GM12878 (cell line): Measurements from ENCODE around the gene VIT. TPM values are rescaled to one million over a fixed set of nuclear protein-coding genes. Genes with fewer than 3 reads are reported as not detected.

Experiments used
- ATAC-seq: fragments of 200-7000 bp; cut with Tn5 transposase; 3 replicates; pipeline ENCODE4 v1.9.1; 2020; ENCODE audit warnings: mild to moderate bottlenecking, moderate library complexity
- BruUV-seq: library from RNA; stranded (reverse); fragments of 400-500 nt; replicated peaks from 2 replicates; lab custom pipeline; 2021; lab: Mats Ljungman, UMichigan
- CTCF ChIA-PET: fragments of 300-600 bp; sonication (Branson Sonifier 250); formaldehyde crosslinking; extraction: SDS; loops from one replicate; lab custom pipeline; 2021; ENCODE audit warnings: inconsistent platforms; lab: Yijun Ruan, JAX
- POLR2A ChIA-PET: fragments of 350-600 bp; formaldehyde crosslinking; extraction: SDS; loops from one replicate; lab custom pipeline; 2021; ENCODE audit warnings: inconsistent platforms; lab: Charles Lee
- RAD21 ChIA-PET: fragments of 300-600 bp; sonication (Branson Sonifier 250); formaldehyde crosslinking; loops from one replicate; lab custom pipeline; 2023; ENCODE audit warnings: antibody characterized with exemption; ENCODE audit not compliant: unreplicated experiment; lab: Charles Lee
- SMC1A ChIA-PET: fragments of 300-600 bp; sonication (Branson Sonifier 250); formaldehyde crosslinking; loops from one replicate; lab custom pipeline; 2023; ENCODE audit not compliant: unreplicated experiment, uncharacterized antibody; lab: Charles Lee
- DNase-seq: peaks from one replicate; pipeline ENCODE4 v3.0.0-alpha.2; 2011; ENCODE audit warnings: low read depth, low spot score
- FAIRE-seq: peaks from 3 replicates; lab custom pipeline; 2011; peaks lifted over from hg19 to GRCh38; lab: Jason Lieb, UNC
- H2AFZ ChIP-seq: 2 replicates; pipeline ENCODE4 v1.6.0; 2011; ENCODE audit warnings: low read depth, low read length, control low read depth; ENCODE audit not compliant: control insufficient read depth
- H3K27ac ChIP-seq: 2 replicates; pipeline ENCODE4 v1.5.1; 2011; ENCODE audit warnings: control low read depth; ENCODE audit not compliant: control insufficient read depth, insufficient read depth
- H3K27me3 ChIP-seq, 2 experiments: replicated peaks in 1 of 2; 2 replicates each; pipeline versions ENCODE4 v1.6.0 to v1.6.1; 2011; ENCODE audit warnings: low read length in 1 of 2; ENCODE audit not compliant: control insufficient read depth in 2 of 2, insufficient read depth in 2 of 2
- H3K36me3 ChIP-seq, 2 experiments: 2 replicates each; pipeline ENCODE4 v1.5.1; 2011; ENCODE audit warnings: low read length in 1 of 2; ENCODE audit not compliant: control insufficient read depth in 2 of 2, insufficient read depth in 2 of 2
- H3K4me1 ChIP-seq: 2 replicates; pipeline ENCODE4 v1.6.1; 2011; ENCODE audit warnings: mild to moderate bottlenecking, low read length, moderate library complexity, mixed read lengths; ENCODE audit not compliant: control insufficient read depth, insufficient read depth
- H3K4me2 ChIP-seq: 2 replicates; pipeline ENCODE4 v1.6.0; 2011; ENCODE audit warnings: control low read depth; ENCODE audit not compliant: control insufficient read depth, insufficient read depth
- H3K4me3 ChIP-seq: fragments of 200-600 bp; sonication (generic); 2 replicates; pipeline ENCODE4 v1.5.1; 2016
- H3K79me2 ChIP-seq: 2 replicates; pipeline ENCODE4 v1.6.0; 2011; ENCODE audit warnings: low read length; ENCODE audit not compliant: control insufficient read depth, insufficient read depth
- H3K9ac ChIP-seq: 2 replicates; pipeline ENCODE4 v1.8.0; 2011; ENCODE audit warnings: low read length, control low read depth, mixed read lengths; ENCODE audit not compliant: control insufficient read depth, insufficient read depth
- H3K9me3 ChIP-seq: replicated peaks from 3 replicates; pipeline ENCODE4 v1.5.1; 2011; ENCODE audit warnings: mild to moderate bottlenecking, low read length; ENCODE audit not compliant: control insufficient read depth, insufficient read depth
- H4K20me1 ChIP-seq: 2 replicates; pipeline ENCODE4 v1.6.0; 2011; ENCODE audit not compliant: control insufficient read depth, insufficient read depth
- BHLHE40 ChIP-seq, 2 experiments: fragments of 450-650 bp in 1 of 2; IDR thresholded peaks; 2 replicates each; pipeline ENCODE4 v1.6.1; 2011 to 2017; ENCODE audit warnings: low read depth in 2 of 2, borderline replicate concordance in 1 of 2, improper control_type of control experiment in 1 of 2, low read length in 1 of 2, mild to moderate bottlenecking in 1 of 2
- CHD4 ChIP-seq: fragments of 200-600 bp; sonication (generic); IDR thresholded peaks from 2 replicates; pipeline ENCODE4 v1.6.1; 2016; ENCODE audit warnings: mild to moderate bottlenecking
- FOXM1 ChIP-seq: IDR thresholded peaks from 2 replicates; pipeline ENCODE4 v1.6.1; 2012; ENCODE audit warnings: low read depth, mild to moderate bottlenecking, inconsistent platforms, low read length, moderate library complexity
- KAT2A ChIP-seq: conservative IDR thresholded peaks from 2 replicates; pipeline ENCODE4 v1.6.1; 2011; ENCODE audit warnings: low read depth, low read length; ENCODE audit not compliant: control insufficient read depth
- LARP7 ChIP-seq: fragments of 450-650 bp; IDR thresholded peaks from 2 replicates; pipeline ENCODE4 v1.6.1; 2017; ENCODE audit warnings: mild to moderate bottlenecking
- MYB ChIP-seq: fragments of 150-350 bp; IDR thresholded peaks from 2 replicates; pipeline ENCODE4 v1.6.1; 2014; ENCODE audit warnings: mild to moderate bottlenecking, low read depth, low read length, borderline replicate concordance
- NR2C1 ChIP-seq: fragments of 450-650 bp; IDR thresholded peaks from 2 replicates; pipeline ENCODE4 v1.6.1; 2017; ENCODE audit warnings: antibody characterized with exemption, mild to moderate bottlenecking, moderate library complexity
- PRDM15 ChIP-seq: fragments of 450-650 bp; formaldehyde crosslinking; IDR thresholded peaks from 2 replicates; pipeline ENCODE4 v1.4.0; 2020; ENCODE audit warnings: mild to moderate bottlenecking, moderate library complexity
- RUNX3 ChIP-seq: IDR thresholded peaks from 2 replicates; pipeline ENCODE4 v1.6.1; 2012; ENCODE audit warnings: low read length, inconsistent platforms
- SREBF1 ChIP-seq: IDR thresholded peaks from 2 replicates; pipeline ENCODE4 v1.6.1; 2012; ENCODE audit warnings: mild to moderate bottlenecking, low read length
- USF1 ChIP-seq: IDR thresholded peaks from 2 replicates; pipeline ENCODE4 v1.6.1; 2011; ENCODE audit warnings: borderline replicate concordance, low read depth, mild to moderate bottlenecking, moderate library complexity, mixed read lengths, low read length; ENCODE audit not compliant: insufficient read depth; ENCODE audit errors: extremely low read length
- ZNF207 ChIP-seq: fragments of 450-650 bp; IDR thresholded peaks from 2 replicates; pipeline ENCODE4 v1.6.1; 2014; ENCODE audit warnings: antibody characterized with exemption, mild to moderate bottlenecking, borderline replicate concordance
- ZNF687 ChIP-seq: fragments of 450-650 bp; IDR thresholded peaks from 2 replicates; pipeline ENCODE4 v1.6.1; 2017; ENCODE audit warnings: mild to moderate bottlenecking, moderate library complexity
- WGBS: methylation state at CpG from one replicate; pipeline ENCODE4 v1.1.6; 2016; ENCODE audit warnings: low lambda C conversion rate; ENCODE audit not compliant: insufficient replicate concordance, insufficient coverage; ENCODE audit errors: missing lambda C conversion rate; 5-methylcytosine and 5-hydroxymethylcytosine counted together
- in situ Hi-C: fragments of 300-500 bp; cut with MboI; formaldehyde crosslinking; loops from 9 replicates; pipeline ENCODE4 v1.14.3; 2018; ENCODE audit warnings: mixed read lengths
- intact Hi-C: fragments of 100-400 bp; cut with micrococcal nuclease; formaldehyde crosslinking; loops from one replicate; pipeline ENCODE4 v1.14.2; 2022; ENCODE audit not compliant: unreplicated experiment
- polyA plus RNA-seq, 11 experiments: library from polyadenylated mRNA; depleted of rRNA in 4 of 11; unstranded in 6 of 11; stranded (reverse) in 5 of 11; fragments of >200 nt; fragmentation: Nextera tagmentation in 4 of 11; fragmentation: Illumina TruSeq in 1 of 11; extraction: Ambion mirVana in 4 of 11; extraction: Trizol in 1 of 11; gene quantifications; 1 replicate in 1 of 11; 2 replicates in 10 of 11; pipeline versions ENCODE4 v1.2.1 to v1.2.3, GENCODE V29; 2011 to 2016; ENCODE audit warnings: inconsistent platforms in 2 of 11, missing spikeins in 2 of 11, low read depth in 1 of 11
- total RNA-seq, 4 experiments: library from RNA; depleted of rRNA in 3 of 4; stranded (reverse); fragments of >200 nt in 3 of 4; fragmentation: Illumina TruSeq in 1 of 4; extraction: Trizol in 1 of 4; gene quantifications; 2 replicates each; pipeline versions ENCODE4 v1.2.1 to v1.2.3, GENCODE V29; 2013 to 2021
- TF ChIP-seq, protein P1 (sequence below): fragments of 150-350 bp; IDR thresholded peaks from 2 replicates; pipeline ENCODE4 v1.6.1; 2014; ENCODE audit warnings: mild to moderate bottlenecking, low read depth, low read length
- TF ChIP-seq, protein P2 (sequence below): IDR thresholded peaks from 2 replicates; pipeline ENCODE4 v1.6.1; 2012; ENCODE audit warnings: low read depth, low read length, improper control_type of control experiment

Gene VIT
- total and polyA plus RNA-seq, 10 of the 15 experiments (the other 5 are each of a cell fraction or from before 2014, with no cell fraction given), result 0.05 to 0.14 TPM; not detected in 8

DNA sequence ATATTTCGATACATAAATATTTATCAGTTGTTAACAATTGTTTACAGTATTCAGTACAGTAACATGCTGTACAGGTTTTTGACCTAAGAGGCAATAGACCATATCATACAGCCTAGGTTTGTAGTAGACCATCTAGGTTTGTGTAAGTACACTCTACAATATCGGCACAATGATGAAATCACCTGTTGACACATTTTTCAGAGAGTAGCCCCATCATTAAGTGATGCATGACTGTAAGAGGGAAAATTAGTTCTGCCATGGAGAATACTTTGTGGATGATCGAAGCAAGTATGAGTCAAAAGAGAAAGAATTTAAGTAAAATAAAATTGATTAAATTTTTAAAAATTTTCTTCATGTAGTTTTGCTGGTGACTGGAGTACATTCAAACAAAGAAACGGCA is 32.6 kb downstream of the VIT start:
- ChIA-PET SMC1A (no interaction called here), POLR2A (no interaction called here), RAD21 (no interaction called here), CTCF (no interaction called here)
- H3K9me3 ChIP-seq, result no peaks in the 10 kb centered on the region
- WGBS, result 30% methylated on average over 4 of the region's 4 CpGs
- H3K4me1 ChIP-seq, result no peaks in the 10 kb centered on the region
- BruUV-seq, result no TSS peak
- 0 out of 2 replicates have a peak, but pooled peaks cover 2% of the 10 kb centered on the region for H4K20me1 ChIP-seq
- no peaks in the 10 kb centered on the region for H3K36me3 ChIP-seq
- TF ChIP-seq MYB, result no peak
- no peak for TF ChIP-seq FOXM1
- no peak for TF ChIP-seq LARP7
- TF ChIP-seq SREBF1, result no peak
- no peak for TF ChIP-seq RUNX3
- no peak for TF ChIP-seq KAT2A
- no peak for TF ChIP-seq BHLHE40 (IDR thresholded peaks at IDR 0.05; ENCODE audit: borderline replicate concordance in 1 of 2, low read depth in 2 of 2, low read length in 1 of 2)
- TF ChIP-seq CHD4, result no peak
- TF ChIP-seq ZNF207, result no peak
- TF ChIP-seq ZNF687, result no peak
- no peak for TF ChIP-seq NR2C1
- TF ChIP-seq USF1, result no peak
- TF ChIP-seq PRDM15 (CRISPR knock-in tag), result no peak
- TF ChIP-seq, protein P1, sequence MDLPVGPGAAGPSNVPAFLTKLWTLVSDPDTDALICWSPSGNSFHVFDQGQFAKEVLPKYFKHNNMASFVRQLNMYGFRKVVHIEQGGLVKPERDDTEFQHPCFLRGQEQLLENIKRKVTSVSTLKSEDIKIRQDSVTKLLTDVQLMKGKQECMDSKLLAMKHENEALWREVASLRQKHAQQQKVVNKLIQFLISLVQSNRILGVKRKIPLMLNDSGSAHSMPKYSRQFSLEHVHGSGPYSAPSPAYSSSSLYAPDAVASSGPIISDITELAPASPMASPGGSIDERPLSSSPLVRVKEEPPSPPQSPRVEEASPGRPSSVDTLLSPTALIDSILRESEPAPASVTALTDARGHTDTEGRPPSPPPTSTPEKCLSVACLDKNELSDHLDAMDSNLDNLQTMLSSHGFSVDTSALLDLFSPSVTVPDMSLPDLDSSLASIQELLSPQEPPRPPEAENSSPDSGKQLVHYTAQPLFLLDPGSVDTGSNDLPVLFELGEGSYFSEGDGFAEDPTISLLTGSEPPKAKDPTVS, result no peak
- TF ChIP-seq, protein P2, sequence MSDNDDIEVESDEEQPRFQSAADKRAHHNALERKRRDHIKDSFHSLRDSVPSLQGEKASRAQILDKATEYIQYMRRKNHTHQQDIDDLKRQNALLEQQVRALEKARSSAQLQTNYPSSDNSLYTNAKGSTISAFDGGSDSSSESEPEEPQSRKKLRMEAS, result no peak
- no peak overlapping the region for H3K27ac ChIP-seq
- no peak overlapping the region for H3K9ac ChIP-seq
- FAIRE-seq (no peak), DNase-seq (no peak), ATAC-seq (no peak)
- intact Hi-C loops, result no loop called here
- no peaks in the 10 kb centered on the region for H3K27me3 ChIP-seq
- no peak overlapping the region for H3K4me2 ChIP-seq
- H3K4me3 ChIP-seq, result no peak overlapping the region
- no peaks in the 10 kb centered on the region for H3K79me2 ChIP-seq
- H2AFZ ChIP-seq, result no peak overlapping the region
- in situ Hi-C loops, result no loop called here
